ENCODE measurements around the gene ERC1.

ERC1 gene

GRCh38 chr12:1377117-1377516, 386.1 kb downstream of the ERC1 start:
- no peaks in the 10 kb centered on the region for H3K4me1 ChIP-seq (ENCODE audit: control insufficient read depth, insufficient read depth, low read length)
- CTCF ChIA-PET, result no interaction called here
- peaks cover 0 to 4% of the 10 kb centered on the region in 2 experiments; a peak in 1 of 3 replicates for H3K36me3 ChIP-seq (ENCODE audit: control insufficient read depth in 2 of 2, insufficient read depth in 1 of 2, low read length in 2 of 2)
- POLR2A ChIA-PET, result no interaction called here
- no peak overlapping the region for H3K4me3 ChIP-seq (ENCODE audit: low read depth, low read length)
- H3K27ac ChIP-seq (ENCODE audit: extremely low read depth, low read depth, low read length), result no peak overlapping the region
- TF ChIP-seq SP3 (tag by site-specific recombination; IDR thresholded peaks at IDR 0.05) (no peak), ZNF146 (tag by site-specific recombination; IDR thresholded peaks at IDR 0.05) (no peak), GLI4 (tag by site-specific recombination; IDR thresholded peaks at IDR 0.05) (no peak), KLF9 (tag by site-specific recombination; IDR thresholded peaks at IDR 0.05; ENCODE audit: low read depth) (no peak), ZIC2 (tag by site-specific recombination; IDR thresholded peaks at IDR 0.05) (no peak), ZNF513 (tag by site-specific recombination; IDR thresholded peaks at IDR 0.05) (no peak), ZNF311 (tag by site-specific recombination; IDR thresholded peaks at IDR 0.05; ENCODE audit: borderline replicate concordance) (no peak), ZNF140 (tag by site-specific recombination; IDR thresholded peaks at IDR 0.05) (no peak), GFI1B (tag by site-specific recombination; IDR thresholded peaks at IDR 0.05) (no peak), INSM2 (tag by site-specific recombination; IDR thresholded peaks at IDR 0.05) (no peak), ATF2 (tag by site-specific recombination; IDR thresholded peaks at IDR 0.05; ENCODE audit: low read depth) (no peak), ZNF560 (tag by site-specific recombination; IDR thresholded peaks at IDR 0.05; ENCODE audit: borderline replicate concordance) (no peak)
- TF ChIP-seq, protein P1, sequence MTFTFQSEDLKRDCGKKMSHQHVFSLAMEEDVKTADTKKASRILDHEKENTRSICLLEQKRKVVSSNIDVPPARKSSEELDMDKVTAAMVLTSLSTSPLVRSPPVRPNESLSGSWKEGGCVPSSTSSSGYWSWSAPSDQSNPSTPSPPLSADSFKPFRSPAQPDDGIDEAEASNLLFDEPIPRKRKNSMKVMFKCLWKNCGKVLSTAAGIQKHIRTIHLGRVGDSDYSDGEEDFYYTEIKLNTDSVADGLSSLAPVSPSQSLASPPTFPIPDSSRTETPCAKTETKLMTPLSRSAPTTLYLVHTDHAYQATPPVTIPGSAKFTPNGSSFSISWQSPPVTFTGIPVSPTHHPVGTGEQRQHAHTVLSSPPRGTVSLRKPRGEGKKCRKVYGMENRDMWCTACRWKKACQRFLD (tag by site-specific recombination; IDR thresholded peaks at IDR 0.05), result no peak
- no peaks in the 10 kb centered on the region for H3K9me3 ChIP-seq (ENCODE audit: control insufficient read depth, insufficient read depth, low read depth, low read length)

- Histone ChIP-seq H3K9me3 (ENCODE audit: control insufficient read depth, insufficient read depth, low read depth, low read length) (no peaks in the 10 kb centered on the region), H3K36me3 (ENCODE audit: control insufficient read depth in 2 of 2, insufficient read depth in 1 of 2, low read length in 2 of 2) (peaks cover 0 to 4% of the 10 kb centered on the region in 2 experiments; a peak in 1 of 3 replicates), H3K4me3 (ENCODE audit: low read depth, low read length) (no peak overlapping the region), H3K27ac (ENCODE audit: extremely low read depth, low read depth, low read length) (no peak overlapping the region), H3K4me1 (ENCODE audit: control insufficient read depth, insufficient read depth, low read length) (no peaks in the 10 kb centered on the region)
- TF ChIP-seq KLF10 (tag by site-specific recombination; IDR thresholded peaks at IDR 0.05) (no peak), ELK4 (IDR thresholded peaks at IDR 0.05; ENCODE audit: borderline replicate concordance, low read depth, low read length) (no peak), SALL2 (tag by site-specific recombination; IDR thresholded peaks at IDR 0.05; ENCODE audit: borderline replicate concordance) (no peak), ZNF513 (tag by site-specific recombination; IDR thresholded peaks at IDR 0.05) (no peak), ZNF23 (tag by site-specific recombination; IDR thresholded peaks at IDR 0.05; ENCODE audit: borderline replicate concordance) (no peak), ZNF473 (tag by site-specific recombination; IDR thresholded peaks at IDR 0.05) (no peak), ZNF426 (tag by site-specific recombination; IDR thresholded peaks at IDR 0.05) (no peak), BCL6B (tag by site-specific recombination; IDR thresholded peaks at IDR 0.05) (no peak), ZNF133 (tag by site-specific recombination; IDR thresholded peaks at IDR 0.05) (no peak), ZSCAN16 (tag by site-specific recombination; IDR thresholded peaks at IDR 0.05) (no peak)
- TF ChIP-seq, protein P2, sequence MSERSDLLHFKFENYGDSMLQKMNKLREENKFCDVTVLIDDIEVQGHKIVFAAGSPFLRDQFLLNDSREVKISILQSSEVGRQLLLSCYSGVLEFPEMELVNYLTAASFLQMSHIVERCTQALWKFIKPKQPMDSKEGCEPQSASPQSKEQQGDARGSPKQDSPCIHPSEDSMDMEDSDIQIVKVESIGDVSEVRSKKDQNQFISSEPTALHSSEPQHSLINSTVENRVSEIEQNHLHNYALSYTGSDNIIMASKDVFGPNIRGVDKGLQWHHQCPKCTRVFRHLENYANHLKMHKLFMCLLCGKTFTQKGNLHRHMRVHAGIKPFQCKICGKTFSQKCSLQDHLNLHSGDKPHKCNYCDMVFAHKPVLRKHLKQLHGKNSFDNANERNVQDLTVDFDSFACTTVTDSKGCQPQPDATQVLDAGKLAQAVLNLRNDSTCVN (tag by site-specific recombination; optimal IDR thresholded peaks at IDR 0.05), result no peak
- ChIA-PET CTCF (no interaction called here), POLR2A (no interaction called here)
Measured at GRCh38 chr12:1377681-1378080, 386.7 kb downstream of the ERC1 start.
